ENCODE results near the gene LRRC46. TPM values are rescaled to one million over a fixed set of nuclear protein-coding genes. Genes with fewer than 3 reads are reported as not detected.

Gene LRRC46
- polyA plus RNA-seq (ENCODE audit: insufficient read length), result 0.81 TPM

DNA sequence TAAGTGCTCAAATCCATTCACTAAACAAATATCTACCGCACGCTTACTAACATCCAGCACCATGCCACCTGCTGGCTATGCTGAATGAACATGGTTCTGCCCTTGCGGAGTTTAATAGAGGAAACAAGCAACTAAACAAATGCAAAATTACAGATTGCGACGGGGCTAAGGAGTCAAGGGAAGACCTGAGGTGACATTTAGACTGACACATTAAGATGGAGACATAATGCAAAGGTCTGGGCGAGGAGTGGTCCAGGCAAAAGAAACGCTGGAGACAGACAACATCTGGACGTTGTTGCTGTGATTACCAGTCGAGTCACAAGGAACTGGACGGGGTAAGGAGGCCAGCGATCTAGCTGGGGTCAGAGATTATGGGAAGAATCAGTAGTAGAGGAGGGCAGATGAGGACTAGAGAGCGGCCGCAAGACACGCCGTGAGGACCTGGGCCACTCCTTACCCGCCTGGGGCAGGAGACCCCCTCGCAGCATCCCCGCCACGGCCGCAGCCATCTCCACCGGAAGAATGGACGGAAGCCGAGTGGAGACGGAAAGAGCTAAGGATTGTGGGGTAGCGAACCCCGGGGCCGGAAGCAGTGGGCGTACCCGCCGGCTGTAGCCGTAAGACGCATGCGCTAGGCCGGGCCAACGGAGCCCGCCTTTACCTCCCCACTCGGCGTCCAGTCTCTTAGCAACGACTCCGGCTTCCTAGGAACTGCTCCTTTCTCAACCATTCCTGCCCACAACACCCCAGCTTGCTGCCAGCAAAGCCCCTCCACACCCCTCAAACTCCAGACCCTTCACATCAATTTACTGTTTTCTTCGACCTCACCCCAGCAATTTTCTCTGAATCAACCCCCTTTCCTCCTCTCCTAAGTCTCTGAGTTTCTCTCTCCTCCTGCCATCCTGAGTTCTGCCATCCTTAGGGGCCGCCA is at the start of gene LRRC46, which contains the start of gene MRPL10:
Gene LRRC46, plus strand, starts transcription at position 668 of the 931 bp plus-strand sequence. CDS start 320 bp downstream, outside the sequence.
Gene MRPL10, minus strand, starts transcription at position 539 of the 931 bp plus-strand sequence. Its CDS starts 30 bp downstream, at position 509.
- DNase-seq (ENCODE audit: low read depth), result peak; percentile 83

DNA sequence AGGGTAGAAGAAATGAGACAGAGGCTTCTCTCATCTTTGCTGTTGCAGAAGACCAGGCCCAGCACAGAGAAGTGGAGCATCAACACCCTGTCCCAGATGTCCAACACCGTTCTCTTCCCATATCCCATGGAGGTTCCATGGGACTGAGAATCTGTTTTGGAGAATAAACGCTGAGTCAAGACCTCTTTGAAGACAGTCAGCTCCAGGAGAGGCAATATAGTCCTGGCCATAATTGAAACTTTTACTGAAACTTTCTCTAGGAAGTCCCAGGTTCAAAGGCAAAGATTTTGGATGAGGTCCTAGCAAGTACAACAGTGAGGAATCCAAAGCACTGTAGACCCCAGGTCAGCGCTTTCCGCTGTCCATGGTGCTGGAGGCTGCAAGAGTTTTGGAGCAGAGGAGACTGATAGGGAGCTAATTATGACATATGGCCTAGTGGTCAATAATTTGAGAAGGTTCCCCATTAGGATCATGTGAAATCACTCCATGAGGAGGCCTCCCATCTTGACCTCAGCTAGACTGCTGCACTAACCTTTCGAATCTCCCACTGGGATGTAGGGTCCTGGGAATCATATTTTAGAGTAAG is 45.8 kb upstream of the LRRC46 start:
- no peak for DNase-seq (ENCODE audit: low read depth)

GRCh38 chr17:47789611-47790561 is 41.6 kb upstream of the LRRC46 start:
- no peak for DNase-seq (ENCODE audit: low read depth)

DNA sequence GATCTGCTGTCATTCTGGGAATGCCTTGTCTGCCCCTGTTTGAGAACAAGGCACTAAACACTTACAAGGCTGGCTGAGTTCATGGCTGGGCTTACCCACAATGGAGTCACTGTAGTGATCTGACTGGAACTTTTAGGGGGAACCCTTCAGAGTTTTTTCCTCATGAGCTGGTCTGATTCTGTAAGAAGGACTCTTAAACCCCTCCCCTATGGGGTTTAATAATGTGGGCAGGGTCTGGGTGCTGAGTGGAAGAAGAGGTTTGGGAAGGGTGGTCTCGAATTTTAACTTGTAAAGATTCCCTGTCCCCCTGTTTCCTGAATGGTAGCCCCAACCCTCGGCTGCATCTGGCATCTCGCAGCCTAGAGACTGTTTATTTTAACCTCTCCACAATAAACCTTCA is 40.4 kb upstream of the LRRC46 start:
- no peak for DNase-seq (ENCODE audit: low read depth)

- no peak for DNase-seq (ENCODE audit: low read depth)
Measured at GRCh38 chr17:47792457-47792856, 39.0 kb upstream of the LRRC46 start.

DNA sequence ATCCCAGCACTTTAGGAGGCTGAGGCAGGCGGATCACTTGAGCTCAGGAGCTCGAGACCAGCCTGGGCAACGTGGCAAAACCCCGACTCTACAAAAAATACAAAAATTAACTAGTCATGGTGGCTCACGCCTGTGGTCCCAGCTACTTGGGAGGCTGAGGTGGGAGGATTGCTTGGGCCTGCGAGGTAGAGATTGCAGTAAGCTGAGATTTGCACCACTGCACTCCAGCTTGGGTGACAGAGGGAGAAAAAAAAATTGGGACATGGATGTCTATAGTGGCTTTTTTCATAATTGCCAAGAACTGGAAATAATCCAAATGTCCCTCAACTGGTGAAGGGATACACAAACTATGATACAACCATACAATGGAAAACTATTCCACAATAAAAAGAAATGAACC is 38.5 kb upstream of the LRRC46 start:
- DNase-seq (ENCODE audit: low read depth), result no peak

DNA sequence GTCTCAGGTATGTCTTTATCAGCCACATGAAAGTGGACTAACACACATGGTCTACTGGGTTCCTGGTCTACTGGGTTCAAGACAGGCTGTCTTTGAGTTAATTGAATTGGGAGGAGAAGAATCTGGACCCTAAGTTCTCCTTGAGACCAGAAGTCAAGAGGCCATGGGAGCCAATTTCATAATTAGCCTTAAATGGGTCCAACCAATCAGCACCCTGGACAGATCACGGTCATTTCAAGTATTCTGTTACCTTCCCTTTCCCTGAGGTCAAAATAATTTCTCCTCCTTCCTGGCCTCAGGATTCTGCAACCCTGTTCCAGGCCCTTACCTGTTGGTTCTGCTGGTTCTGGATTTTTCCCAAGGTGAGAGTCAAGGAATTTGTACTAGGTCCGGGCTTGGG is 33.7 kb upstream of the LRRC46 start:
- no peak for DNase-seq (ENCODE audit: low read depth)

DNA sequence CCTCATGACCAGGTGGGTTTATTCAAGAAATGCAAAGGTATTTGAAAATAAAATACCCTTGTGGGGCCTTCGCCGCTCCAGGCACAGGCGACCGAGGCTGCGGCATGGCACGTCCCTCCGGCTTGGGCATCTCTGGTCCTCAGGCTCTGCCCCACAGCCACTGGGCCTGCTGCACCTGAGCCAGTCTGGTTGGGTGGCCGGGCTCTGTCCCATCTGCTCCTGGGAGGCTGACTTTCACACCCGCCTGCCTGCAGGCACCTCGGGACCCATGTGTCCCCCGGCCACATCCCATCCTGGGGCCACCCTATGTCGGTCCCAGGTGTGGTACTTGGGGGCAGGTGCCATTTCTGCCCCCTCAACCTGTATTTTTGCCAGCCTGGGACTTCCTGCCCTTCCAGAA is 30.8 kb upstream of the LRRC46 start:
- DNase-seq (ENCODE audit: low read depth), result no peak

DNA sequence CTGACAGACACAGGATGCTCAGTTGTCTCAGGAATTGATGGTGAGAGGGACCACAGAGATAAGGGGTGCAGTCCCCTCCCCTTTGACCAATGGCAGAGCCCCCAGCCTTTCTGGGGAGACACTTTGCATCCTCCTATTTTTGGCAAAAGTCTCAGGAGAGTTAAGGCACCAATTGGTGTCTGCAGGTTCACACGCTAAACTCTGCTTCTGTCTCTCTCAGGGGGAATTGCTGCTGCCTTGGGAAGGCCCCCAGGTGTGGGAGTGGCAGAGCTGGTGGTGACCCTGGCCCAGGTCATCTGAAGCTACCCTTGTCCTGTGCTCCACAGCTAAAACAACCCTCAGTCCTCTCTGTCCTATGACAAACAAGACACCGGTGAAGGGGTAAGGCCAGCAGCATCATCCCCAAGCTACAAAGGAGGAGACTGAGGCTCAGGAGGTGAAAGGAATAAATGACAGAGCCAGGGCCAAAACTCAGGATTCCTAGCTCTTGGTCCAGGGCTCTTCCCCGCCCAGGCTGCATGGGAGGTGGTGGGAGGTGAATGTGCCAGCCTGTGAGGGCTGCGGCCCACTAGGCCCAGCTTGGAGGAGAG is 30.2 kb upstream of the LRRC46 start:
- DNase-seq (ENCODE audit: low read depth), result no peak

- DNase-seq (ENCODE audit: low read depth), result no peak
Measured at GRCh38 chr17:47801906-47802305, 29.6 kb upstream of the LRRC46 start.

GRCh38 chr17:47802341-47803022 is 29.0 kb upstream of the LRRC46 start:
- no peak for DNase-seq (ENCODE audit: low read depth)

GRCh38 chr17:47803201-47803600 is 28.3 kb upstream of the LRRC46 start:
- DNase-seq (ENCODE audit: low read depth), result no peak

GRCh38 chr17:47803751-47804150 is 27.7 kb upstream of the LRRC46 start:
- DNase-seq (ENCODE audit: low read depth), result no peak

- no peak for DNase-seq (ENCODE audit: low read depth)
Measured at GRCh38 chr17:47804461-47804860, 27.0 kb upstream of the LRRC46 start.

GRCh38 chr17:47806026-47806912 is 25.2 kb upstream of the LRRC46 start:
- DNase-seq (ENCODE audit: low read depth), result no peak

GRCh38 chr17:47806913-47807255 is 24.6 kb upstream of the LRRC46 start:
- DNase-seq (ENCODE audit: low read depth), result no peak

- no peak for DNase-seq (ENCODE audit: low read depth)
Measured at GRCh38 chr17:47807421-47807820, 24.0 kb upstream of the LRRC46 start.

GRCh38 chr17:47808036-47808829 is 23.2 kb upstream of the LRRC46 start:
- no peak for DNase-seq (ENCODE audit: low read depth)
